GM18951 (cell line): ENCODE measurements around the gene KIFC1.
A peak's percentile ranks its signal among the peaks of the same experiment; 100 is the strongest.
"Not testable (repeated sequence)": the region's sequence is repeated elsewhere in the genome, so short reads cannot be mapped to it uniquely, and the experiment has no call there.

Experiments
- POLR2A ChIP-seq: IDR thresholded peaks from 4 replicates; pipeline ENCODE4 v1.6.1; 2011; ENCODE audit warnings: mild to moderate bottlenecking; ENCODE audit not compliant: insufficient read length, insufficient read depth; ENCODE audit errors: extremely low read depth
- in situ Hi-C: fragments of 300-500 bp; cut with MboI; formaldehyde crosslinking; loops from one replicate; pipeline ENCODE4 v1.12.0; 2022; ENCODE audit warnings: low sequenced_read_pairs, mixed read lengths, inconsistent platforms; ENCODE audit not compliant: unreplicated experiment

Gene KIFC1

GRCh38 chr6:33390767-33391277 lies 801 bp upstream of the KIFC1 start:
- TF ChIP-seq POLR2A, result no peak
- in situ Hi-C loops, result no loop called here

GRCh38 chr6:33391922-33392594 lies 435 bp downstream of the KIFC1 start:
- no peak for TF ChIP-seq POLR2A
- in situ Hi-C loops, result no loop called here

GRCh38 chr6:33392595-33392948 lies 949 bp downstream of the KIFC1 start:
- TF ChIP-seq POLR2A, result no peak
- in situ Hi-C loops, result no loop called here

GRCh38 chr6:33392979-33393378 lies 1.4 kb downstream of the KIFC1 start:
- no peak for TF ChIP-seq POLR2A
- in situ Hi-C loops, result no loop called here

GRCh38 chr6:33397541-33397940 lies 5.9 kb downstream of the KIFC1 start:
- no peak for TF ChIP-seq POLR2A
- in situ Hi-C loops, result no loop called here

GRCh38 chr6:33398601-33399000 lies 7.0 kb downstream of the KIFC1 start:
- in situ Hi-C loops, result not testable (repeated sequence)

- in situ Hi-C loops, result not testable (repeated sequence)
Observed at GRCh38 chr6:33399881-33400280, 8.3 kb downstream of the KIFC1 start.

GRCh38 chr6:33404884-33405283 lies 13.3 kb downstream of the KIFC1 start:
- no peak for TF ChIP-seq POLR2A
- in situ Hi-C loops, result no loop called here

GRCh38 chr6:33405386-33405940 lies 13.8 kb downstream of the KIFC1 start:
- in situ Hi-C loops, result no loop called here
- TF ChIP-seq POLR2A, result no peak

GRCh38 chr6:33406126-33406525 lies 14.5 kb downstream of the KIFC1 start:
- in situ Hi-C loops, result no loop called here
- no peak for TF ChIP-seq POLR2A

- no peak for TF ChIP-seq POLR2A
- in situ Hi-C loops, result no loop called here
Observed at GRCh38 chr6:33407132-33407718, 15.6 kb downstream of the KIFC1 start.

- in situ Hi-C loops, result no loop called here
- TF ChIP-seq POLR2A, result peak; percentile 60
Observed at GRCh38 chr6:33410050-33410710, 18.6 kb downstream of the KIFC1 start.

GRCh38 chr6:33410711-33411631 lies 19.3 kb downstream of the KIFC1 start, which contains the start of gene PHF1:
PHF1 (plus strand) TSS chr6:33411014; CDS start chr6:33412264, 1,250 bp downstream.
- peak; percentile 48 for TF ChIP-seq POLR2A
- in situ Hi-C loops, result no loop called here
